Activated CD8-positive, alpha-beta memory T cell treated with anti-CD3 and anti-CD28 coated beads for 4 hours (primary cell): ENCODE results near the gene ARL13A.
"Not testable (repeated sequence)": the region's sequence is repeated elsewhere in the genome, so short reads cannot be mapped to it uniquely, and the experiment has no call there.

Experiments
- DNase-seq, 2 donors: peaks; one replicate each; pipeline ENCODE4 v3.0.0-alpha.2; 2020; ENCODE audit warnings: low read depth in 2 of 2

ARL13A gene

DNA sequence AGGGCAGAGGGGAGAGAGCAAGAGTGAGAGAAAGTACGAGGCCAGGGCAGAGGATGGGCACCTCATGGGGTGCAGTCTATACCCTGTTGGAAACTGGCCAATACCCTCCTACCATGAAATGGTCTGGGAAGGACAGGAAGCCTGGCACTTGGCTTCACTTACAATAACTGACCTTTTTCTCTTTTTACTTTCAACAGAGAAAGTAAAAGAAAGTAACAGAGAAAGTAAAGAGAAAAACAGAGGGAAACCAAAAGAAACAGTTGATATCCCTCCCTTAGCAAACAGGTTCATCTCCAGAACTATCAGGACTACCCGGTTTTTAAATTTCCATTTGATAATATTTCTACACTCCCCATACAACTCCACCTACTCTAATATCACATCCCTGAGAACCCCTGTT, 20.6 kb downstream of the ARL13A start:
- no peak for DNase-seq

DNA sequence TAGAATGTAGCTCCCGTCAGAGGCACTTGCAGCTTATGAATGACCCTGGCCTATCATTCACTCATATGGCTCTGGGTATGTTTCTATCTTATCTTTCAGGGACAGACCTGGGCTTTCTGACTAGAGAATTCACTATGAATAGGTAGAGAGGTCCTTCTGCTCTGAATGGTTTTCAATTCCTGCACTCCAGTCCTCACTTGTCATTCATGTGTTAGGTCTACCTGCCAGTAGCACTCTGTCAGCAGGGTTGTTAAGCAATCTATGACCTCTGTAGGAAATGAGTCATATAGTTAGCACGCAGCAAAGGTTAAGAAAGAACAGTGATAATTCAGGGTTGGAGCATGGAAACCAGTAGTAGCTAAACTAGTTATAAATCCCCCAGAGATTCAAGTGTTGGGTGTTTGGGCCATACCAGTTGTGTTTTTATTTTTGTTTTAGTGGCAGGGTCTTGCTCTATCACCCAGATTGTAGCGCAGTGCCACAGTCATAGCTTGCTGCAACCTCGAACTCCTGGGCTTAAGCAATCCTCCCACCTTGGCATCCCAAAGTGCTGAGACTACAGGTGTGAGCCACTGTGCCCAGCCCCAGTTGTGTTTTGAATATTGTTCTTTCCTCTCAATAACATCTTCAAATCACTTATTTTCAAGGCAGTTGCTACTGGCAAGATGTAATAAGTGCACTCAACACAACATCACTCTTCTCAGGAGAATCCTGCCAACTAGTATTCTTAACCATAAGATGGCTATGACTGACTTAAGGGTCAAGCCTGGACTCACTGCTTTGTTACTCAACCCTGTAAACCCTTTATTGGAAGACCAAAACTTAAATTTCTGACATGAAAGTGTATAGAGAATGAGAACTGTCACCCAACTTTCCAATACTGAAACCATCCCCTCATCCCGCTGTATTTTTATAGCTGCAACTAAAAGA, 25.1 kb downstream of the ARL13A start:
- no peak for DNase-seq

DNA sequence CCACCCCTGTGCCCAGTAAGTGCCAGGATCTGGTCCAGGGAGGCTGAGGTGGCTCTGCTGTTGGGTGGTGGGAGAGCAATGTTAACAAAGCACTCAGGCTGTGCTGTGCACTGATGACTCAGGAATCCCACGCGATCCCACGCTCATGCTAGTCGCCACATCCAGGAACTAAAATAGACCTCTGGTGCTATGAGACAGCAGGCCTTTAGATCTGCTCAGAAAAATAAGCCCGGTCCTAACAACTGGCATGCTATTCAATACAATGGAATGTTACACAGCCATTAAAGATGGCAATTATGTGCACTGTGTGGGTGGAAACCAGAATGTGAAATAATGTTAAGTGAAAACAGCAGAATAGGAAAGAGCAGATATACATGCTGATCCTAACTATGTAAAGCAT, 26.0 kb downstream of the ARL13A start:
- no peak for DNase-seq

DNA sequence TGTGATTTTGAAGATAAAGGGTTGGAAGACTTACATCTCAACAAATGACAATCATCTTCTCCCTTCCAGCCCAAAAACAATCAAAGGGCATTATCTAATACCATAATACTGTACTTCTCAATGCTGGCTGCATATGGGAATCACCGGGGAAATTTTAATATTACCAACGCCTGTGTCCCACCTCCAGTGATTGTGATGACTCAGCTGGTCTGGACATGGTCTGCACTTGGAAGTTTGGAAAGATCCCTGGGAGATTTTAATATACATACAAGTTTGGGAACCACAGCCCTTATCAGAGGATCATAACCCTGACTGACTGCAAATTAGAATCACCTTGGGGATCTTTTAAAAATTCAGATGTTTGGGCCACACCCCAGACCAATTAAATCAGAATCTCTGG, 29.9 kb downstream of the ARL13A start:
- no peak for DNase-seq

DNA sequence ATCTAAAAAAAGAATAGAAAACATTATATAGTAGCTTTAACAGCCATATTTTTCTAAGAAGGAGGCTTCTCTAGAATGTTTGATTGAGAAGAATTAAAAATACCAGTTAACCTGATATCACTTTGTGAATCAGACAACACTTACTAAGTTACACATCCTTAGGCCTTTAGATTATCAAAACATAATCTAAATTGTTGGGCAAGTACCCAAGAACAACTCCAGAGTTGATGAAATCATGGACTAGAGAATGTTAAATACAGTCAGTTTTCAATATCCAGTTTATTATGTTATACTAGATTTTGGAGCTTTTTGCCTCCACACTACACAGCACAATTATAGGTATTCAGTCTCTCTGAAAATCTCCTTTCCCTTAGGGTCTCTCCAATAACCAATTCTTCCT, 39.6 kb downstream of the ARL13A start:
- DNase-seq: no peak

DNA sequence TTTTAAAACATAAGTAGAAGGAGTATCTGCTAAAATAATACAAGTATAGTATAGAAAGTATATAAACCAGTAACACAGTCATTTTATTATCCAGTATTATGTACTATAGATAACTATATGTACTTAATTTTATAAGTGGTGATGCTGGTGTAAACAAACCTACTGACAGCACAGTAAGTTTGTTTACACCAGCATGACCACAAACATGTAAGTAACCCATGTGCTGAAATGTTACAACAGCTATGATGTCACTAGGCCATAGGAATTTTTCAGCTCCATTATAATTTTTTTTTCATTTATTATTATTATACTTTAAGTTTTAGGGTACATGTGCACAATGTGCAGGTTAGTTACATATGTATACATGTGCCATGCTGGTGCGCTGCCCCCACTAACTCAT, 42.5 kb downstream of the ARL13A start:
- DNase-seq: not testable (repeated sequence)

DNA sequence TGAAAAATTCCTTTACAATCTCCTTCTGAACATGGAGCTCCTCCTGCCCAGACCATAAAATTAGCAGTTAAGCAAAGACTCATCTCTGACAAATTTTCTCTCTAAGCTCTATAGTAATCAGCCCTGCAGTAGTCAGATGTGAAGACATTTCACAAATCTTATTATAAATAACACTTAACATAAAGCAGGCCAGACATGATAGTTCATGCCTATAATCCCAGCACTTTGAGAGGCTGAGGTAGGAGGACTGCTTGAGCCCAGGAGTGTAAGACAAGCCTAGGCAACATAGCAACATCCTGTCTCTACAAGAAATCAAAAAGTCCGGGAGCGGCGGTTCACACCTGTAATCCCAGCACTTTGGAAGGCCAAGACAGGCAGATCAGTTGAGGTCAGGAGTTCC, 52.5 kb downstream of the ARL13A start:
- no peak for DNase-seq

DNA sequence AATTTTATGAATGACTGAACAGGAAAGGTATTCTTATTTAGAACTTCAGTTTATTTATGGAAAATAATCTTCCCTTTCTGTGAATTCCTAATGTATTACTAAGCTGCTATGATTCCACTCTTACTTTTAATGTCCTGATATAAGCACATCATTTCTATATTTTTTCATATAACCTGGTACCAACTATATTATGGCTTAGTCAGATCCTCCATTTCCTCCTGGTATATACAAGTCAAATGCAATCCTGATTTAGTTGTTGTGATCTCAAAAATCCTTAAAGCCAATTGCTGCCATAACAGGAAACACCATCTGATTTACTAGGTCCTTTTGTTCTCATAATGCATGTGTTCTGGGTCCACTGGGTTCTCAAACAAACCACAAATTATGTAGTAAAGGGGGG, 55.6 kb downstream of the ARL13A start:
- DNase-seq: no peak

DNA sequence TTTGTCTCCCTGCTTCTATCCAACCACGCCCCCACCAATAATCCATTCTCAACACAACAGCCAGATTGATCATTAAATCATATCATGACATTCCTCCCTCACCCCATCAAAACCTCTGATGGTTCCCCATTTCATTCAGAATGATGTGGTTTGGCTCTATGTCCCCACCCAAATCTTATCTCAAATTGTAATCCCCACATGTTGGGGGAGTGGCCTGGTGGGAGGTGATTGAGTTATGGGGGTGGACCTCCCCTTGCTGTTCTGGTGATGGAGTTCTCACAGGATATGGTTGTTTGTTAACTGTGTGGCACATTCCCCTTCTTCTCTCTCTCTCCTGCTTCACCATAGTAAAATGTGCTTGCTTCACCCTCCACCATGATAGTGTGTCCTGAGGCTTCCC, 59.1 kb downstream of the ARL13A start:
- no peak for DNase-seq

DNA sequence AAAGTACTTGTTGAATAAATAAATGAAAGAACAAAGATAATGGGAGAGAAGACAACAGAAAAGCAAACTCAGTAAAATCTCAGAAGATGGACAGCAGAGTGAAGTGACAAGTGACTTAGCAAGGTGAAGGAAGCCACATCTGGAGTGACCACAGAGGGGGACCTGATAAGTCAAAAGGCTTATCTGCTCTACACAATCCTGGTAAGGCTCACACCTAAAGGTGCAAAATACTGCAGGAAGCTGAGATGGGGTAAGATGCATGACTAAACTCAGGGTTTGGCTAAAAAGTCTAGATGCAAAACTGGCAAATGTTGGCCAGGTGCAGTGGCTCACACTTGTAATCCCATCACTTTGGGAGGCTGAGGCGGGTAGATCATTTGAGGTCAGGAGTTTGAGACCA, 60.2 kb downstream of the ARL13A start:
- no peak for DNase-seq

DNA sequence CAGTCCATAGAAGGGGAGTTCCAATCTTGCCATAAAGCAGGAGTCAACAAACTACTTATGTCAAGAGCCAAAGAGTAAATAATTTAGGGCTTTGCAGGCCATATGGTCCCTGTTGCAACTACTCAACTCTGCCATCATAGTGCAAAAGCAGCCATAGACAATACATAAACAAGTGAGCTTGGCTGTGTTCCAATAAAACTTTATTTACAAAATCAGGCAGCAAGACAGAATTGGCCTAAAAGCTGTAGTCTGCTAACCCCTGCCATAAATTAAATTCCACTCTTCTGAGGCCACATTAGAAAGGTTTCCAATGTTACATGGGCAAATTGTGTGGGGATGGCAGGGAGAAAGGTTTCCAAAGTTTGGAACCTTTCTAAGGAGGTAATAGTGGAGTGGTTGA, 67.7 kb downstream of the ARL13A start:
- no peak for DNase-seq

DNA sequence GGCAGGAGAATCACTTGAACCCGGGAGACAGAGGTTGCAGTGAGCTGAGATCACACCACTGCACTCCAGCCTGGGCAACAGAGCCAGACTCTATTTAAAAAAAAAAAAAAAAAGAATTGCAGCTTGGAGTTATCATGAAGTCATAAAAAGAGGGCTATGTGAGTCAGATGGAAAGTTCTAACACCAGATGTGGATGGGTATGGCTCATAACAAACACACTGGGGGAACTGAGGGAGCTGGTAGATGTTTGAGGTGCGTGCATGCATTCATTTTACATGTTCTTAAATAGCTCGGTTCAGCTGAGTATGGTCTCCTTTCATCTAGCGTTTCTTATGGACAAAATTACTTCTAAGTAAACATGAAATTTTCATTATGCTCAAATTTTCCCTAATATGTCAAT, 70.7 kb downstream of the ARL13A start:
- DNase-seq: no peak
